Activated T-cell treated with anti-CD3 and anti-CD28 coated beads for 4 hours (primary cell): Measurements from ENCODE around the gene PMEPA1.

Experiments used
- DNase-seq: peaks from one replicate; pipeline ENCODE4 v3.0.0-alpha.2; 2020

The PMEPA1 gene

DNA sequence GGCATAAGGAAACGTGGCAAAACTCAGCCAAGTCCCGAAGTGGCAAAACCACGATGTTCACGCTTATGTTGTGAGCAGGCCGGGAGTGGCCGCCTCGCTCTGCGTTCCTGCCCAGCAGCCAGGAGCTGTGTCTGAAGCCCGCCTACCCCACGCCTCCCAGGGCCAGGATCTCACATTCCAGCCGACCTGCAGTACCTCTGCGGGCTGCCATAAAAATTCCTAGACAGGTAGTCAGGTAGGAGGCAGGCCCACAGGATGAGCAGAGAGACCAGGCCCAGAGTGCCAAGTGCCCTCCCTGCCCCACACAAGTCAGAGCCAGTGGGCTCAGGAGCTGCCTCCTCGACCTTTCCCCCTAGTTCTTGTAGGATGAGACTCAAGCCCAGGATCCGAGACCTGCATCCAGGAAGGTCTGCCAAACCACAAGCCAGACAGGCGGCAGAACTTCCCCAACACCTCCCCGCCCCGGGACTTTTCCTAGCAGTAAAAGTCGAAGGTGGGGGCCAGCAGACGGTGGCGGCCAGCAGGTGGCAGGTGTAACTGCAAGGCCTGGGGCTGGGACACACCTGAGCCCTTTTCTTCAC is 16.7 kb downstream of the PMEPA1 start:
- DNase-seq, result no peak

DNA sequence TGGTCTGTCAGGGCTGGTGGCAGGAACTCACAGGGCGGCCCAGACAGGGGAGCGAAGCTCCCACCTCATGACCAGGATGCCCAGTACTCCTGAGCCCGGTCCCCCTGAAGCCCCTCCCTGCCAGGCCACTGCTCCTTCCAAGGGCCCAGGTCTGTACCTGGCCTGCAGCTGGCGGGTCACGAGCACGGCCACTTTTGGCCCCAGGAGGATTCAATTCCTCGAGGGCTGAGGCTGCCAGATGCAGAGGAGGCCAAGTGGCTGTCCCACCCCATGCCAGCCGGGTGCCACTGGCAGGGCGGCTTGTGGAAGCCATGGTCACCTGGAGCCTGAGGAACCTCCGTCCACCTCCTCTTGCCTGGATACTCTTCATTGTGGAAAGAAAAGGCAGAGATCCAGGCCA is 17.4 kb downstream of the PMEPA1 start:
- no peak for DNase-seq

DNA sequence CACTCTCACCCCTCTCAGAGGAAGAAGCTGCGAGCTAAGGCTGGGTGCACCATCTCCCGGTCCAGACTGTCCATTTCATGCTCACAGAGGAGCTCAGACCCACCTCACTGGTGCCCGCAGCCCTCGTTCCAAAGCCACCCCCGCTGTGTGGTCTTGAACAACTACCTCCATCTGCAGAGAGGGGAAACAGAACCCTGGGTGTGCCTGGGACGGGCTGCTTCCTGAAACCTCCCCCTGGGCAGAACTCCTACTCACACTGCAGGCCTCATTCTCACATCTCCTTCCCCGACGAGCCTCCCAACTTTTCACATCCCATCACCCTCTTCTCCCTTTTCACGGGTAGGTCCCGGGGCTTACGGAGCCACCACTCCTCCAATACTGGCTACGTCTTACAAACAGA is 18.1 kb downstream of the PMEPA1 start:
- no peak for DNase-seq

DNA sequence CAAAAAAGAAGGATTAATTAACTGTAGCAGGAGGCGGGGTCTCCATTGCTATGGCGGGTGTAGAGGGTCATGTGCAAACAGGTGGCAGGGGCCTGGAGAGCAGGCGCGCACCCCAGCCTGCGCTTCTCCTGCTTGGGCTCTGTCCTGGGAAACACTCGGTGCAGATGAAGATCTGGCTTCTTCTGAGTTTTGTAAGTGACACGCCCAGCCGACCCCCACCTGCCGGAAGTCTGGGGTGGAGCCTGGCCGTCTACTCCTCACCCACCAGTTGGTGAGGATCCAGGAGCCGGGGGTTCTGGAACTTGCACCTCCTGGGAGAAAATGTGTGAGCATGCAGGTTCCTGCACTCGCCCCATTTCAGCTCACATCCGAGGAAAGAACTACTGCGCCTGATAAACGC is 19.3 kb downstream of the PMEPA1 start:
- DNase-seq, result no peak

DNA sequence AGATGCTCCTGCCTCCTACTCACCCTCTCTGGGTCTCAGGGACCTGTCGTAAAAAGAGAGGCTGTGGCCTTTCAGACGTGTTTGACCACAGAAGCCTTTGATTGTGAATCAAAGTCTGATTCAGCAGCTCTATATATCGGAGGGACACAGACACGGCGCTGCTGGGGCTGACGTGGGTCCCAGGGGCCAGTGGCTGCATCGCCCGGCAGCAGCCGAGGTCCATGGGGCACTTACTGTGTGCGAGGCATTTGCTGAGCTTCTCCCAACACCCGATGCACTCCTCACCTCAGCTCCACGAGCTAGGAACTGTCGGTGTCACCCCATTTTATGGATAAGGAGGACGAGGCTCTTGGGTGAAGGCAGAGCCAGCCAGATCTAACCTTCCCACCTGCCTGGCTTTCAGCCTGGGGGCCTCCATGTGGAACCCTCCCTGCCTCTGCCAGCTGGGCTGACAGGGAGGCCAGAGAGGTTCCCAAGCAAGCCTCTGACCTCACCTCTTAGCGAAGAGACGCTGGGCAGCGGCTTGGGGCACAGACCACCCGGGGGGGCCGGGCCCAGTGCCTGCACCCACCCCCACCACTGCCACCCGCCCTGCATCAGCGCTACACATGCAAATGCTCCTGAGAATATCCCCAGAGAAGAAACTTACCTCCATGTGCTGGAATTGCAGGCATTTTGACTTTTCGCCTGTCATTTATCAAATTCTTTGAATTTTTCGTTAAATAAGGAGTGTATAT is 19.9 kb downstream of the PMEPA1 start:
- DNase-seq, result no peak

DNA sequence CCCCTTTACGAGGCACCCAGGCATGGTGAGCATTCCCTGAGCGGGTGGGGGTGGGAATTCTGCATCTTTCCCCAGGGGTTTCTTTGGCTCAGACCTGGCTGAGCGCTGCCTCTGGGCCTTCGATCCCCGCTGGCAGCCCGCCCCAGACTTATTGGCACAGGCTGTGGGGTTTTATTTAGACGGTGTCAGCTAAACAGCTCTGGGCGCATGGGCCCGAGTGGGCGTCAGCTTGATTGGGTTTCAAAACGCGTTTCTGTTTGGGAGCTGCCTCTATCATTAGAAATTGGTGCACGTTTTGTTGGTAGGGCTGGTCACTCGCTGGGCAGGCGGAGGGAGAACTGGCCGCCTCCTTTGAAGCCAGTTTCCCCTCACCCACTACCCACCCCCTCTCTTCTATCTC is 21.0 kb downstream of the PMEPA1 start:
- no peak for DNase-seq

DNA sequence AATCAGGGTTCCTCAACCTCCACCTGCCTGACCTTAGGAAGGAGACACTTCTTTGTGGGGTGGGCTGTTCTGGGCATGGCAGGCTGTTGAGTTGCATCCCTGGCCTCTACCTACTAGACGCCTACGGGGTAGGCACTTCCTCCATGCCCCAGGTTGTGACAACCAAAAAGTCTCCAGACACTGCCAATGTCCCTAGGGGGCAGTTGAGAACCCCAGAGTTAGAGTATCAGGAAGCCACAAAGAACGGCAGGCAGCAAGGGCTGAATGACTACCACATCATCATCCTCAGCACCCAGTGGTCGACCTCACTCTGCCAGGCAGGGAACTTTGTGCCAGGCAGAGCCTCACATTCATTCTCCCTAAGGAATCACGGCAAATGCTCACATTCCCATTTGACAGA is 21.5 kb downstream of the PMEPA1 start:
- DNase-seq, result no peak

DNA sequence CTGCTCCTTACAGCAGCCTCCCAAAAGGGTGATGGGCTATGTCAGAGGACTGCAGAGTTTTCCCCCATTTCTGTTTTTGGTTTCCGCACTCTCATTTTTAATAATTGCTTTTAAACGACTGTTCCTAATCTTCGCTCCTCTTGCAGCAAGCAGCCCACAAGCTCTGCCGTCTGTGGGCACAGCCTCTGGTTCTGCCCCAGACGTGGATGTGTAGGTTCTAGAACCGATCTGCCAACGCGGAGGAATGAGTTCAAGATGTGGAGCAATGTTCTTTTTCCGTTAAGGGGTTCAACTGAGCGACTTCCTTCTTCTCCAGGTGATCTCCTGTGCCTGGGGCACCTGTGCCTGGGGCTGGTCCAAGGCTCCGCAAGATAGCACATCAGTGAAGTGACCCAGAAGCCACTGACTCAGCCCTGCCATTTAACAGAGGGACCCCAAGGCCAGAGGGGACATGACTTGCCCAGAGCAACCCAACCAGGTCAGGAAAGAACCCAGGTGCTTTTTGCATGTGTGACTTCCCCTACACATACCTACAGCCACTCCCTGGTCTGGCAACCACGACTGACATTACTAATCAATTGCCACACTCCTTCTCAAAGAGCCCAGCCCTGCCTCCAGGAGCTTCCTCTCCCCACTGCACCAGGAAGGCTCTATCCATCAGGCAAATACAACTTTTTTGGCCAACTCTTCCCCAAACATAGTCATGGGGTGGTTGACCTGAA is 22.7 kb downstream of the PMEPA1 start:
- no peak for DNase-seq

DNA sequence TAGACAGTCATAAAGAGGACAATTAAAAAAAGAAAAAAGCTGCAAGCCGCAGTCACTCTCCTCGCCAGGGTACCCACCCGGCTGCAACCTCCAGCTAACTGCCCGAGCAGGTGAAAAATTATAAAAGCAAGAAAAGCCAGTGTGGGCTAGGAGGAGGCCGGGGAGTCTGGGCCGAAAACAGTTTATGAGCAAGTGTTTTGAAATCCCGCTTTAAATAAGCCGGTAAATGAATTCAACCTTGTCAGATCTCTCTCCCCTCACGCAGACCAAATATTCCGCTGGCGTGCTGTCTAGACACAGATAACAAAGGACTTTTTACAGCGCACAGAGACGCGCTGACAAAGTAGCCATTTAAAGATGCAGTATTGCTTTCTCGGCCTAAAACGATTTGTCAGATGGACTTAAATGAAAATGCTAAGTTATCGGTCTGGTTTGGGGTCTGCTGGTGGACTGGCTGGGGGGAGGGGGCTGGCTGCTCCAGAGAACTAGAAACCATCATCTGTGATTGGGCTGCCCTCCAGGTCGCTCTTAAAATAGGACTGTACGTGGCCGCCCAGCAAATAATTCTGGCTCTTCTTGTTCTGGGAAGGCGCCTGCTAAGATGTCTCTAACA is 24.6 kb downstream of the PMEPA1 start:
- no peak for DNase-seq

DNA sequence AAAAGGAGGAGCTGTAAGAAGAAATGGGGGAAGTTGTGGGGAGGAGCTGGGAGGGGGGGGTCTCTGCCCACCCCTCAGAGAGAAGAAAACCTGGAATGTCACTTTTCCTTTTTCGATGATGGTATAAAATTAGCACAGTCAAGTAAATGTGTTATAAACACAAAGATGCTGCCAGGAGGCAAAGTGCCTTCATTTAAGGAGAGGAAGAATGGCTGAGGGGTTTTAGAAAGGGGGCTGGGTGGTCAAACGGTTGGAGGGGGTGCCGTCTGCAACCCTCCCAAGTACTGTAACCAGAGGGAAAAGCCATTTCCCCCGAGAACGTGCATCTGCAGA is 25.0 kb downstream of the PMEPA1 start:
- no peak for DNase-seq

DNA sequence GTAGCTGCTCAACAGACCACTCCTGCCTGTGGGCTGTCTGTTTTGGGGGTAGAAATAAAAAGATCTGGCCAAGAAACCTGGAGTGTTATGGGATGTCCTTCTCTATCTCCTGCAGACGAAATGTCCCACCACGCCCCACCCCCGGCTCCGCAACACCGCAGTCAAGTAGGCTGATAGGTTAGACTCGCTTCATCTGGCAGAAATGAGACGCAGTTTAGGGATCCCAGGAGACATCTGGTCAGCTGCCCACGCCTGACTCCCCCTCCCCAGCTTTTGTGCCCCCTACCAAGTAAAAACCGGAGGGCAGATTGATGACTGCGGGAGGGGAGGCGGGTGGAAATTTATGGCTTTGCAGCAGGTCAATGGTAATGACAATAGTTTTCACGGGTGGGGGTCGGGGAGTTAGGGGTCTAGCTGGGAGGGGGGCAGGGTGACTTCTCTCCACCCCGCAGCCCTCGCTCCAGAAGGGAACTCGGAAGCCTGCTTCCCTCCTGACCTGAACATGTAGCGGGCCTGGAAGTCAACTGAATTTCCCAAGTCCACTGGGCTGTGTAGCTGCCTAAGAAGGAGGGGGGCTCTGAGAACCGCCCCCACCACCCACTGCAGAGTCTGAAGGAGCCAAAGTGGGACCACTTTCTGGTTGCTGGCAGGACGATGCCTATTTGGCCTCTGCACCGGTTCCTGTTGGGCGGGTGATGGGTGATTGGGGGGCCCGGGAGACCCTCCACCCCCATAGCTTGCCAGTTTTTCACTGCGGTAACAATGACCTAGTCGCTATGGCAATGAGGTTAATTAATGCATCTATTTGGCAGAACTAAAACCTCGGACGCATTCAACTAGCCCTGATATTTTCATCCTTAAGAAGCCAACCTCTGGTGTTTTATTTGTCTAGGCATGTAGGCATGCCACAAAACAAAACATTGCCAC is 25.7 kb downstream of the PMEPA1 start:
- no peak for DNase-seq

DNA sequence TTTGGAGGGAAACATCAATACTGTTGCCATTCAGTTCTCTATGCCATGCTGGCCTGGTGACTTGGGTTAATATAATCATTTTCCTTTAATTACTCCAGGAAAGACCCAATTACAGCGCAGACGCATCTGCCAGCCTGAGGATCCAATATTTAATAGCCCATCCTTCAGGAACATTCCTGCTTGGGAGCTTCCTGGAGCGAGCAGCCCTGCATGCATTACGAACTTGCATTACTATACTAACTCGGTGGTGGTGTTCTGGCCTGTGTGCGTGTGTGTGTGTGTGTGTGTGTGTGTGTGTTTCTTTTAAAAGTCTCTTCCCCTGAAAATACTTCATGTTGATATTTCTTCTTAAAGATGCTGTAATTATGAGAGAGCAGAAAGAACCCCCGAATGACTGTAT is 26.5 kb downstream of the PMEPA1 start:
- DNase-seq, result no peak

DNA sequence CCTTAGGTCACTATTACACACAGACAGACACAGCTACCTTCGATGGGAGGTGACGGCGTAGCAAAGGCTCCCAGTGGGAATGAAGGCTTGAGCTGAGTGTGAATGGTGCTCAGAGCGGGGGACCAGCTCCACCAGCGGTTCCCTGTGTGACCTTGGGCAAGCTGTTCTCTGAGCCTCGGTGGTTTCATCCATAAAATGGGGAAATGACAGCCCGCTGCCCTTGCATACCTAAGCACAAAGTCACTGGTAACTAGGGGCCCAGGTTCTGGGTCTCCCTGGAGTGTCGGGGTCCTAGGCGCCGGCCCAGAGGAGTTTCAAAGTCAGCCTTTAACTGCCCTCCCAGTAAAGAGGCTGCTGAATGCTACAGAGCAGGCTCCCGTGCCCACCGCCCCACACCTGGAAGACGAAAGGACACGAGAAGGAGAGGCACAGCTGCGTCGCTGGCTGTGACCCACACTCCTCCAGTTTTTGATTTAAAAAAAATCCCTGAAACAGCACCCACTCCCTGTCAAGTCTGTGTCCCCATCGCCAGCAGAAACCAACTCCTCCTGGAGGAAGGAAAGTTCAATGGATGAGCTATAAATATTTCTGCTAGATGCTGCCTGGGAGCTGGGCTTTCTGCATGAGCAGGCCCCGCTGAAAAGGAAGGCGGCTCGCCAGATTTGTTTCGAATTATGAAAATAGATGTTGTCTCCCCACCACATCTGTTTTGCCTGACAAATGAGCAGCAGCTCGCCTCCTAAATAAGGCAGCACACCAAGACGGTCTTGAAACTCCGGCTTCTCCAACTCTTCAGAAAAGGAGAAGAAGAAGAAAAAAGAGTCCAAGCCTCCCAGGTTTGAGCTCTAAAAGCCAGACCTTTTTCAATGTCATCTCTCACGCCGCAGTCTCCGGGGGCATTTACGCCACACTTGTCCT is 27.4 kb downstream of the PMEPA1 start:
- DNase-seq, result no peak

DNA sequence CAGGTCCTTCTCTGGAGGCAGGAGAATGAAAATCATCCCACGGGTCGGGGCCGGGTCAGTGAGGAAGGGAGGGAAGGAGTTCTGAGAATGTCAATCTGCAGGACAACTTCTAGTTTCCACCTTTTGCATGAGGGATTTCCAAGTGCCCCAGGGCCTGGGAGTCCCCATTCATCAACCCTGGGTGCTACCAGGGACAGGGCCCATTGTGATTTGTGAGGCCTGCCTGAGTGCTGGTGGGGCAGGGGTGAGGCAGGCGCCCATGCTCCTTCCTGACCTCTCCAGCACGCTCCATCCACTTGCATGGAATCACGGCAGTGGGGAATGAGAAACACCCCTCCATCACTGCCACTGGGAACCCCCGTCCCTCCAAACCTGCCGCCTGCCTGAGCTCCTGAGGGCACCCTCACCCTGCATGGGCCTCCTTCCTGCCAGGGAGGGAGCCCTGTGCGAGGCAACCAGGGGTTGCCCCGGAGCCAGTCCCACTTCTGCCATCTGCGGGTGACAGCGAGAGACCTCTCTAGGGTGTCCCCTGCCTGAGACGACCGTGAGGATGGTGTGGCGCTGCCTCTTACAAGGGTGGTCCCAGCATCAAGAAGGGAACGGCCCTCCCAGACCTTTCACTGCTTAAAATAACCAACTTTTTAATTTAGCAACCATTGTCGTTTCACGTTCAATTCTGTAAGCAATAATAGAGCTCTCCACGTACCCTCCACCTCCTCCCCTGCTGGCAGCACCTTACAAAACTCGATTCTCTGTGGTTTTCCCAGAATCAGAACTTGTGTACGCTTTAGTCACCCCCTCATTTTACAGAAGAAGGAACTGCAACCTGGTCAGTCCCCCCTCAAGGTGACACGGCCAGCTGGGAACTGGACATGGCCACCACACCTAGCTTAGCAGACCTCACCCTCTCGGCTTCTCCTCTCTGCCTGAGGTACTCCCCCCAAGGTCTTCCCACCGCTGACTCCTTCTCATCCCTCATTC is 28.6 kb downstream of the PMEPA1 start:
- peak; percentile 11 for DNase-seq

DNA sequence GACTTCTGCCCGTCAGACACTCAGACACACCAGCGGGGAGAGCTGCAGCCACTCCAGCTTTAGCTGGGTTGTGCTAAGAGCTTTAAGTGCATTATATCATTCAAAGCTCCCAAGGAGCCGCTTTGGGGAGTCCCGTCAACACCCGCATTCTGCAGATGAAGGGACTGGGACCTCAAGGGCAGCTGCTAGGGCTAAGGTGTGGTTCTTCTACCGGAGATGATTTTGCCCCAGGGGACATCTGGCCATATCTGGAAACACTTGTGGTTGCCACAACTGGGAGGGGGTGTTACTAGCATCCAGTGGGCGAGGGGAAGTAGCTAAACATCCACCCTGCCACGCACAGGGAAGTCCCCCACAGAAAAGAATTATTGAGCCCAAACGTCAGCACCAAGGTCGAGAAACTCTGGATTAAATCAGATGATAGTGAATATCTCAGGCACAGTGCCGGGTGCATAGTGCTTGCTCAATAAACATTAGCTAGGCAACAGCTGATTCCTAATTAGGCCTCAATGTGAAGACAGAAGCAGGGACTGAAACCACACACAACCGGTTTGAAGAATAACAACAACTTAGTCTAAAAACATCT is 29.6 kb downstream of the PMEPA1 start:
- no peak for DNase-seq

DNA sequence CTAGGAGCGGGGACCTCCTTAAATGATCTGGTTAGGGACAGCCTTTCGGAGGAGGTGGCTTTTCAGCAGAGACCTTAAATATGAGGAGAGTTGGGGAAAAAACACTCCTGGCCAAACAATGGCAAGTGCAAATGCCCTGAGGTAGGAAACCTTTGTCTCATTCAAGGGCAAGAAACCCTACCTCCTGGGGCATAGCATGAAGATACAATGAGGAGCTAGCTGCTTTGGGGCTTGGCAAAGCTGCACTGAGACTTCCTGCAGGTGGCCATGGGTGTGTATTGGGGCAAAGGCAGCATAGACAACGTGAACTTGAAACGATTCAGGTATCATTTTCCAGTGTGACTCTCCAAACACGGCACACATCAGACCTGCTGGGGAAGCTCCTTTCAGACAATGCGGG is 30.7 kb downstream of the PMEPA1 start:
- no peak for DNase-seq

DNA sequence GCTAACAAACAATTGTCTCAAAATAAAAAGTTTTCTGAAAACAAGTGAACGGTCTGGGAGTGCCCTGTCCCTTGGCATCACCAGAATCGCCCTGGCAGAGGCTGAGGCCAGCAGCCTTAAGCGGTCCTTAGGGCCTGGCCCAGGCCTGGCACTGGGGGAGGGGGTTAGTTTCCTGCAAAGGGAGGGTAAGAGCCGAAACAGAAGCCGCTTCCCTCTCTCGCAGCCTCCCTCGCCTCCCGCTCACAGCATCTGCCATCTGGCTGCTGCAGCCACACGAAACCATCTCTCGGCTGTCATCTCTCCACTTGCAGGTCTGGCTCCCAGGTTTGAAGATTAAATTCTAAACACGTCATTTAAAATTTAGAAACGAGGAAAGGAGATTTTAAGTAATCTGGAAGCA is 31.5 kb downstream of the PMEPA1 start:
- DNase-seq, result no peak

DNA sequence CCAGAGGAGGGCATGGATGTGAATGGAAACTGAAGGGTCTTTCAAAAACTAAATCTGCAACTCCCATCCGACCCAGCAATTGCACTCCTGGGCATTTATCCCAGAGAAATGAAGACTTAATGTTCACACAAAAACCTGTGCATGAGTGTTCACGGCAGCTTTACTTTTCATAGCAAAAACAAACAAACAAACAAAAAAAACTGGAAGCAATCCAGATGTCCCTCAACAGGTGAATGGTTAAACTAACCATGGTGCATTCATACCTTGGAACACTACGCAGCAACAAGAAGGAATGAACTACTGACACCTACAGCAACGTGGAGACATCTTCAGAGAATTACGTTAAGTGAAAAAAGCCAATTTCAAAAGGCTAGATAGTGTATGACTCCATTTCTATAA is 32.2 kb downstream of the PMEPA1 start:
- DNase-seq, result no peak

DNA sequence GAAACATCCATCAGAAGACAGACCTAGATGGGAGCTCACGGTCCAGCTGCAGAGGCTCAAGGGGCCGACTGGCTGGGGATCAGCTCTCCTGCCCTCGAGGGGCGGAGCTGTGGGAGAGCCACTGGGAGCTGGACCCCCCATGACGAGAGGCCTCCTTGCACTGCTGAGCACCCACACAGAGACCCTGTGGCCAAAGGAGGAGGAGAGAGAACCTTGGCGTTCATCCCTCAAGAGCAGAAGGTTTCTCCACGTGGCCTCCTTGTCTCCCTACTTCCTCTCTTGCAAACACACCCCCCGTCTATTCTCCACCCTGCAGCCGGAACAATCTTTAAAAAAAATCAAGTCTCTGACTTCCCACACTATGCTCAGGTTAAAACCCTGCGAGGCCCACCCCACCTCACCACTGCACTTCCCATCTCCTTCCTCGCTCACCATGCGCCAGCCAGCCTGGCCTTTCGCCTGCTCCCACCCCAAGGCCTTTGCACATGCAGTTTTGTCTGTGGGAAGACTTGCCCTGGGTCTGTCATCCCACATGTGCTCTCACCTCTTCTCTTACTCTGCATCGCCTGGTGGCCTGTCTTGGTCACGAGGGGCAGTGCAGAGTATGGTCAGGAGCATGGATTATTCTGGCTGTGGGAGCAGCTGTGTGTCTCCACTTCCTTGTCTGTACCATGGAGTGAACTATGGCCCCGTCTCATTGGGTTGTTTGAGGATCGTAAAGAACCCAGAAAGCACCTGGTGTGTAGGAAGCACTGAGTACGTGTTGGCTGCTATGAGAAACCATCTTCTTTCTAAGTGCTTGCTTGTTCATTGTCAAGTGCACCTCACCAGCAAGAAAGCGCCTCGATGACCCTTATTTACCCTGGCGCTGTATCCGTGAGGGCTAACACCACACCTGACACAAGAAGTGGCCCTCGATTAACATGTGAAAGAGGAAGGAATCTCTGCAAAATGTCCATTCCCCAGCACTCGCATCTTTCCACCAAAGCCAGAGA is 32.9 kb downstream of the PMEPA1 start:
- no peak for DNase-seq
